ENCODE measurements around the gene THRAP3.

- TF ChIP-seq EZH2 (IDR thresholded peaks at IDR 0.05; ENCODE audit: insufficient read depth, poor library complexity, severe bottlenecking) (no peak), EZH2phosphoT487 (IDR thresholded peaks at IDR 0.05; ENCODE audit: insufficient read depth, low read depth) (no peak)
Observed at GRCh38 chr1:36247538-36247937, 23.3 kb downstream of the THRAP3 start.

Measured in GM23248 (cell line).